Omental fat pad (tissue), 4 donors: ENCODE results near the gene IGF2. TPM values are rescaled to one million over a fixed set of nuclear protein-coding genes. Genes with fewer than 3 reads are reported as not detected.

ENCODE experiments used
- ATAC-seq: fragments of 150-250 bp; one replicate; pipeline ENCODE4 v1.9.1; 2016; ENCODE audit warnings: mild to moderate bottlenecking, moderate library complexity; ENCODE audit not compliant: low FRiP score
- DNase-seq: peaks from one replicate; pipeline ENCODE4 v3.0.0-alpha.2; 2019; ENCODE audit warnings: low spot score
- CTCF ChIP-seq, 3 donors: fragments of 450-650 bp; IDR thresholded peaks; one replicate each; pipeline ENCODE4 v1.5.1; 2016 to 2017; ENCODE audit warnings: antibody characterized with exemption in 3 of 3, mild to moderate bottlenecking in 3 of 3, moderate library complexity in 2 of 3
- total RNA-seq, 4 donors: library from RNA; depleted of rRNA; stranded (reverse); fragments of >200 nt; gene quantifications; one replicate each; pipeline ENCODE4 v1.1.0, GENCODE V29; 2016

IGF2 gene
- total RNA-seq, 4 donors from 2014 or later, result 44.6 to 69.4 (median 52.3) TPM

- ATAC-seq, result no peak
- no peak for TF ChIP-seq CTCF (IDR thresholded peaks at IDR 0.05)
- DNase-seq, result no peak
Measured at GRCh38 chr11:2121227-2122130, 17.7 kb downstream of the IGF2 start.

GRCh38 chr11:2120359-2121100 is 18.7 kb downstream of the IGF2 start:
- TF ChIP-seq CTCF (IDR thresholded peaks at IDR 0.05), result no peak
- ATAC-seq (no peak), DNase-seq (no peak)

GRCh38 chr11:2118677-2119076 is 20.5 kb downstream of the IGF2 start:
- no peak for ATAC-seq
- TF ChIP-seq CTCF (IDR thresholded peaks at IDR 0.05), result no peak
- no peak for DNase-seq

GRCh38 chr11:2116680-2117079 is 22.5 kb downstream of the IGF2 start:
- ATAC-seq (no peak), DNase-seq (no peak)
- TF ChIP-seq CTCF (IDR thresholded peaks at IDR 0.05), result no peak

- TF ChIP-seq CTCF (IDR thresholded peaks at IDR 0.05), result no peak
- DNase-seq (no peak), ATAC-seq (no peak)
Measured at GRCh38 chr11:2115308-2115707, 23.9 kb downstream of the IGF2 start.

GRCh38 chr11:2114430-2115241 is 24.6 kb downstream of the IGF2 start:
- no peak for TF ChIP-seq CTCF (IDR thresholded peaks at IDR 0.05)
- ATAC-seq (no peak), DNase-seq (no peak)
